RKO (cell line): Measurements from ENCODE around the gene OGT.

ENCODE experiments used
- DNase-seq: peaks from one replicate; pipeline ENCODE4 v3.0.0-alpha.2; 2016; ENCODE audit warnings: low spot score

The OGT gene

DNA sequence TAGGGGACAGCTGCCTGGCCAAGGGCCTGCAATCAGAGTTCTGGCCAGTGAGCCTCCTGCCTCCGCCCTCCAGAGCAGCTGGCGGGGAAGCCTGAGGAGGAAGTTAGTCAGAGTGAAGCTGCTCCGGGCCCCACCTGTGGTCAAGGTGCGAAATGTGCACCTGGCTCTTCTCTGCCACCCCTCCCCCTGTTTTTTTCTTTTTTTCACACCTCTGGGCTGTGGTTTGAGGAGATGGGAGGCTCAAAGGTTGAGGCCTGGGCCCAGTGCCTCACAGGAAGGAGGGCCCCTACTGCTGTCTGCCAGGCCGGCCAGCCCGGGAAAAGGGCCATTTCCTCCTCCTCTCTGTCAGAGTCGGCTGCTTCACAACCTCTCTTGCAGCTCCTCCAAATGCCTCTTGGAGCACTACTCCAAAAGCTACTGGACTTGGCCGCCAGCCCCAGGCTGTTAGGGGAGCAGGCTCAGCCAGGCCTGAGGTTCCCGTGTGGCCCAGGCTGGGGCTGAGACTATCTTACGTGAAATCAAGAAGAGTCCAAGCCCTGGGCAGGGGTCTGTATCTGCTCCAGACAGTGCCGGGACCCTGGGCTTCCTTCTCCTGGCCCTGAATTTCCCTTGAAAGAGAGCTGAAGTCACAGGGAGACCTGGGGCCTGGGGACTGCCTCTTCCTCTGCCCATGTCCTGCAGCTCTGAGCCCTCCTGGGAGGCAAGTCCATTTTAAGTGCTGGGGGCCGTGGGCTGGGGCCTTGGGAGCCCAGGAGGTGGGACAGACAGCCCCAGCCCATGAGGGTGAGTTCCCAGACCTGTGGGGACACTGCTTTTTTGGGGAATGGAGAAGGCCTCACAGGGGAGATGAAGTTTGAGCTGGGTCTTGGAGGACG lies 89.9 kb downstream of the OGT start:
- DNase-seq: peak; percentile 60

- no peak for DNase-seq
Observed at GRCh38 chrX:71623714-71624113, 90.8 kb downstream of the OGT start.

DNA sequence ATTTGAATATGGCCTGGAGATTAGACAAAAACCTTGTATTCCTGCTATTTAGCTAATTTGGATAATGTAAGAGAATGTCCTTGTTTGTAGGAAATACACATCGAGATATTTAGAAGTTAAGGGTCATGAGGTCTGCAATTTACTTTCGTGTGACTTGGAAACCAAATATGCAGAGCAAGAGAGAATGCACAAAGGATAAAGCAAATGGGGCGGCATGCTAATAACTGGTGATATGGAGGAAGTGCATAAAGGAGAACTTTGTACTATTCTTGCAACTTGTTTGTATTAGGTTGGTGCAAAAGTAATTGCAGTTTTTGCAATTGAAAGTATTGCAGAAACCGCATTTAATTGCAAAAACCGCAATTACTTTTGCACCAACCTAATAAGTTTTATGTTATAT lies 92.6 kb downstream of the OGT start:
- no peak for DNase-seq
